ENCODE measurements around the gene FAM83D.
A peak's percentile ranks its signal among the peaks of the same experiment; 100 is the strongest.

The FAM83D gene

GRCh38 chr20:38926142-38926933, at the start of gene FAM83D:
Gene FAM83D, plus strand, starts transcription at chr20:38926417. Its CDS starts 26 bp downstream, at chr20:38926443.
- peak; percentile 100 for DNase-seq (ENCODE audit: low spot score)

GRCh38 chr20:38877483-38877882, 48.7 kb upstream of the FAM83D start:
- no peak for DNase-seq (ENCODE audit: low spot score)

- DNase-seq (ENCODE audit: low spot score): peak; percentile 67
These were observed 47.4 kb upstream of the FAM83D start for GRCh38 chr20:38878866-38879265.

GRCh38 chr20:38880952-38881735, 45.1 kb upstream of the FAM83D start:
- DNase-seq (ENCODE audit: low spot score): no peak

- no peak for DNase-seq (ENCODE audit: low spot score)
These were observed 44.3 kb upstream of the FAM83D start for GRCh38 chr20:38881806-38882440.

- no peak for DNase-seq (ENCODE audit: low spot score)
These were observed 43.6 kb upstream of the FAM83D start for GRCh38 chr20:38882600-38882999.

GRCh38 chr20:38883081-38883980, 42.9 kb upstream of the FAM83D start:
- peak; percentile 38 for DNase-seq (ENCODE audit: low spot score)

GRCh38 chr20:38883981-38884733, 42.1 kb upstream of the FAM83D start:
- no peak for DNase-seq (ENCODE audit: low spot score)

GRCh38 chr20:38885357-38885756, 40.9 kb upstream of the FAM83D start:
- no peak for DNase-seq (ENCODE audit: low spot score)

- DNase-seq (ENCODE audit: low spot score): no peak
These were observed 38.0 kb upstream of the FAM83D start for GRCh38 chr20:38888059-38888831.

GRCh38 chr20:38889050-38889449, 37.2 kb upstream of the FAM83D start:
- no peak for DNase-seq (ENCODE audit: low spot score)

GRCh38 chr20:38889792-38890496, 36.3 kb upstream of the FAM83D start:
- no peak for DNase-seq (ENCODE audit: low spot score)

- DNase-seq (ENCODE audit: low spot score): no peak
These were observed 35.8 kb upstream of the FAM83D start for GRCh38 chr20:38890497-38890818.

GRCh38 chr20:38892091-38892981, 33.9 kb upstream of the FAM83D start:
- DNase-seq (ENCODE audit: low spot score): no peak

GRCh38 chr20:38893056-38893564, 33.1 kb upstream of the FAM83D start:
- no peak for DNase-seq (ENCODE audit: low spot score)

GRCh38 chr20:38893565-38894090, 32.6 kb upstream of the FAM83D start:
- DNase-seq (ENCODE audit: low spot score): peak; percentile 88

GRCh38 chr20:38894091-38894847, 31.9 kb upstream of the FAM83D start:
- no peak for DNase-seq (ENCODE audit: low spot score)
